NCI-H2107 (cell line): ENCODE results near the gene POU6F1.
A peak's percentile ranks its signal among the peaks of the same experiment; 100 is the strongest.
"Not testable (repeated sequence)": the region's sequence is repeated elsewhere in the genome, so short reads cannot be mapped to it uniquely, and the experiment has no call there.

Source experiments
- DNase-seq: peaks from one replicate; lab custom pipeline; 2025; lab: John Stamatoyannopoulos, UW

The POU6F1 gene

GRCh38 chr12:51227112-51227511 lies 9.2 kb upstream of the POU6F1 start:
- not testable (repeated sequence) for DNase-seq

- no peak for DNase-seq
Observed at GRCh38 chr12:51225771-51226170, 7.9 kb upstream of the POU6F1 start.

GRCh38 chr12:51225234-51225633 lies 7.4 kb upstream of the POU6F1 start:
- no peak for DNase-seq

- no peak for DNase-seq
Observed at GRCh38 chr12:51224625-51225024, 6.8 kb upstream of the POU6F1 start.

- DNase-seq: no peak
Observed at GRCh38 chr12:51222461-51222860, 4.6 kb upstream of the POU6F1 start.

- DNase-seq: not testable (repeated sequence)
Observed at GRCh38 chr12:51219857-51220256, 2.0 kb upstream of the POU6F1 start.

GRCh38 chr12:51219322-51219721 lies 1.5 kb upstream of the POU6F1 start:
- no peak for DNase-seq

GRCh38 chr12:51218607-51219161 lies 822 bp upstream of the POU6F1 start:
- DNase-seq: no peak

- peak; percentile 16 for DNase-seq
Observed at GRCh38 chr12:51217133-51217967, 512 bp downstream of the POU6F1 start.

- no peak for DNase-seq
Observed at GRCh38 chr12:51216642-51217041, 1.2 kb downstream of the POU6F1 start.

GRCh38 chr12:51214895-51215294 lies 3.0 kb downstream of the POU6F1 start:
- no peak for DNase-seq

- DNase-seq: no peak
Observed at GRCh38 chr12:51210690-51211395, 7.0 kb downstream of the POU6F1 start.

GRCh38 chr12:51209259-51209658 lies 8.6 kb downstream of the POU6F1 start:
- no peak for DNase-seq

- DNase-seq: no peak
Observed at GRCh38 chr12:51208016-51208660, 9.7 kb downstream of the POU6F1 start.

- DNase-seq: no peak
Observed at GRCh38 chr12:51205350-51205749, 12.5 kb downstream of the POU6F1 start.

- DNase-seq: no peak
Observed at GRCh38 chr12:51202718-51203117, 15.1 kb downstream of the POU6F1 start.

GRCh38 chr12:51200806-51201205 lies 17.1 kb downstream of the POU6F1 start:
- no peak for DNase-seq

GRCh38 chr12:51200156-51200555 lies 17.7 kb downstream of the POU6F1 start:
- DNase-seq: no peak

- DNase-seq: no peak
Observed at GRCh38 chr12:51199366-51199945, 18.4 kb downstream of the POU6F1 start.

GRCh38 chr12:51198568-51199365 lies 19.1 kb downstream of the POU6F1 start:
- DNase-seq: no peak
